HEK293T (cell line): ENCODE results near the gene FGF21.

Experiments used
- CTCF ChIA-PET: fragments of 350-600 bp; formaldehyde crosslinking; extraction: SDS; loops from one replicate; lab custom pipeline; 2021; ENCODE audit warnings: antibody characterized with exemption, inconsistent platforms; lab: Yijun Ruan, JAX
- POLR2A ChIA-PET: fragments of 350-600 bp; formaldehyde crosslinking; extraction: SDS; loops from one replicate; lab custom pipeline; 2020; ENCODE audit warnings: antibody characterized with exemption, inconsistent platforms; lab: Yijun Ruan, JAX
- DNase-seq: peaks from one replicate; pipeline ENCODE4 v3.0.0; 2012; ENCODE audit warnings: mixed read lengths; ENCODE audit errors: extremely low spot score
- BHLHE40 ChIP-seq: fragments of 450-650 bp; IDR thresholded peaks from 2 replicates; pipeline ENCODE4 v1.6.1; 2016; ENCODE audit warnings: mild to moderate bottlenecking, moderate library complexity, borderline replicate concordance
- CTBP1 ChIP-seq: fragments of 450-650 bp; IDR thresholded peaks from 2 replicates; pipeline ENCODE4 v1.6.1; 2016; ENCODE audit warnings: borderline replicate concordance
- ELF4 ChIP-seq: fragments of 450-650 bp; IDR thresholded peaks from 2 replicates; pipeline ENCODE4 v1.6.1; 2017; ENCODE audit warnings: antibody characterized with exemption
- FOXA1 ChIP-seq: fragments of 450-650 bp; IDR thresholded peaks from 2 replicates; pipeline ENCODE4 v1.6.1; 2016; ENCODE audit warnings: mild to moderate bottlenecking
- FOXK2 ChIP-seq: fragments of 450-650 bp; IDR thresholded peaks from 2 replicates; pipeline ENCODE4 v1.6.1; 2016; ENCODE audit warnings: mild to moderate bottlenecking
- FOXM1 ChIP-seq: fragments of 450-650 bp; IDR thresholded peaks from 2 replicates; pipeline ENCODE4 v1.6.1; 2017; ENCODE audit warnings: mild to moderate bottlenecking, borderline replicate concordance
- HDGF ChIP-seq: fragments of 450-650 bp; IDR thresholded peaks from 2 replicates; pipeline ENCODE4 v1.6.1; 2017; ENCODE audit warnings: antibody characterized with exemption, borderline replicate concordance
- L3MBTL2 ChIP-seq: fragments of 450-650 bp; conservative IDR thresholded peaks from 2 replicates; pipeline ENCODE4 v1.6.1; 2016; ENCODE audit warnings: mild to moderate bottlenecking
- LEF1 ChIP-seq: fragments of 450-650 bp; IDR thresholded peaks from 2 replicates; pipeline ENCODE4 v1.6.1; 2017; ENCODE audit warnings: mild to moderate bottlenecking, borderline replicate concordance
- NFRKB ChIP-seq: fragments of 450-650 bp; IDR thresholded peaks from 2 replicates; pipeline ENCODE4 v1.6.1; 2016; ENCODE audit warnings: mild to moderate bottlenecking, moderate library complexity
- PKNOX1 ChIP-seq: fragments of 450-650 bp; IDR thresholded peaks from 2 replicates; pipeline ENCODE4 v1.6.1; 2016
- SUZ12 ChIP-seq: fragments of 450-650 bp; IDR thresholded peaks from 2 replicates; pipeline ENCODE4 v1.6.1; 2016; ENCODE audit warnings: mild to moderate bottlenecking
- ZNF384 ChIP-seq: fragments of 450-650 bp; IDR thresholded peaks from 2 replicates; pipeline ENCODE4 v1.6.1; 2016

The FGF21 gene

GRCh38 chr19:48806518-48806817, 51.1 kb downstream of the FGF21 start:
- POLR2A ChIA-PET: interaction anchor here (0.8 to 2.2 kb wide), 3 partner anchors 11 to 31 kb away, joined by 3 to 13 read pairs (median 3); no protein-coding TSS in a partner anchor
- CTCF ChIA-PET: interaction anchor here (0.7 to 2.8 kb wide), 2 partner anchors 11 to 38 kb away, joined by 3 to 10 read pairs; no protein-coding TSS in a partner anchor
- TF ChIP-seq L3MBTL2 (peak; percentile 56; the same call in 1 of the 2 replicates), PKNOX1 (no peak), BHLHE40 (no peak), FOXM1 (no peak), FOXK2 (no peak), HDGF (no peak), ELF4 (no peak)
- no peak for DNase-seq

- ChIA-PET CTCF (interaction anchor here (0.7 to 2.8 kb wide), 2 partner anchors 11 to 37 kb away, joined by 3 to 10 read pairs; no protein-coding TSS in a partner anchor), POLR2A (interaction anchor here (0.8 to 2.2 kb wide), 3 partner anchors 11 to 30 kb away, joined by 3 to 13 read pairs (median 3); no protein-coding TSS in a partner anchor)
- peak; percentile 67 for DNase-seq
- TF ChIP-seq NFRKB (no peak), ELF4 (no peak)
These were observed 51.7 kb downstream of the FGF21 start for GRCh38 chr19:48806818-48807589.

GRCh38 chr19:48807590-48808308, 52.4 kb downstream of the FGF21 start:
- DNase-seq: no peak
- no peak for TF ChIP-seq L3MBTL2
- no peak for TF ChIP-seq LEF1
- TF ChIP-seq ELF4: no peak
- no peak for TF ChIP-seq CTBP1
- TF ChIP-seq FOXA1: no peak
- TF ChIP-seq ZNF384: no peak
- no peak for TF ChIP-seq SUZ12
- TF ChIP-seq FOXK2: no peak
- no peak for TF ChIP-seq FOXM1
- no peak for TF ChIP-seq PKNOX1
- POLR2A ChIA-PET: interaction anchor here (2.2 kb wide), 1 partner anchor 12 kb away, joined by 13 read pairs; no protein-coding TSS in a partner anchor
- CTCF ChIA-PET: interaction anchor here (1.1 to 2.8 kb wide), 2 partner anchors 12 to 19 kb away, joined by 7 to 10 read pairs; no protein-coding TSS in a partner anchor
